Stimulated activated naive CD8-positive, alpha-beta T cell treated with anti-CD3 and anti-CD28 coated beads, Interleukin-15, Interleukin-2, amounts not matched to agents 100 ng/mL and 50 ng/mL, for 24 hours (primary cell): ENCODE results near the gene MYRIP.
"Not testable (repeated sequence)": the region's sequence is repeated elsewhere in the genome, so short reads cannot be mapped to it uniquely, and the experiment has no call there.

Source experiments
- H3K27ac Mint-ChIP-seq: one replicate; pipeline ENCODE4 v1.8.0; 2021; ENCODE audit warnings: mild to moderate bottlenecking, mixed read lengths
- H3K27me3 Mint-ChIP-seq: one replicate; pipeline ENCODE4 v1.8.0; 2021; ENCODE audit warnings: mixed read lengths
- H3K36me3 Mint-ChIP-seq: one replicate; pipeline ENCODE4 v1.8.0; 2021; ENCODE audit warnings: low read depth, mixed read lengths
- H3K4me1 Mint-ChIP-seq: one replicate; pipeline ENCODE4 v1.8.0; 2021; ENCODE audit warnings: low read depth, mixed read lengths
- H3K4me3 Mint-ChIP-seq: one replicate; pipeline ENCODE4 v1.8.0; 2021; ENCODE audit warnings: mild to moderate bottlenecking, mixed read lengths
- H3K9me3 Mint-ChIP-seq: one replicate; pipeline ENCODE4 v1.8.0; 2021; ENCODE audit warnings: mixed read lengths

MYRIP gene

GRCh38 chr3:40104441-40104840 lies 295.0 kb downstream of the MYRIP start:
- H3K4me1 Mint-ChIP-seq: no peaks in the 10 kb centered on the region
- H3K9me3 Mint-ChIP-seq: no peaks in the 10 kb centered on the region
- H3K27ac Mint-ChIP-seq: no peak overlapping the region

GRCh38 chr3:40108643-40109042 lies 299.2 kb downstream of the MYRIP start:
- Mint-ChIP-seq H3K36me3 (no peaks in the 10 kb centered on the region), H3K4me3 (no peak overlapping the region), H3K4me1 (no peaks in the 10 kb centered on the region), H3K27me3 (peaks cover 6% of the 10 kb centered on the region), H3K9me3 (no peaks in the 10 kb centered on the region), H3K27ac (no peak overlapping the region)

More at GRCh38 chr3:40104441-40104840, 295.0 kb downstream of the MYRIP start:
- Mint-ChIP-seq H3K4me3 (no peak overlapping the region), H3K36me3 (no peaks in the 10 kb centered on the region), H3K27me3 (peaks cover 6% of the 10 kb centered on the region)

GRCh38 chr3:40109641-40110490 lies 300.5 kb downstream of the MYRIP start:
- Mint-ChIP-seq H3K4me1 (no peaks in the 10 kb centered on the region), H3K36me3 (no peaks in the 10 kb centered on the region), H3K4me3 (no peak overlapping the region), H3K9me3 (no peaks in the 10 kb centered on the region), H3K27me3 (peaks cover 6% of the 10 kb centered on the region), H3K27ac (no peak overlapping the region)

GRCh38 chr3:40116478-40117177 lies 307.2 kb downstream of the MYRIP start:
- H3K27ac Mint-ChIP-seq: no peak overlapping the region
- peaks cover 4% of the 10 kb centered on the region for H3K27me3 Mint-ChIP-seq
- H3K9me3 Mint-ChIP-seq: no peaks in the 10 kb centered on the region
- H3K4me1 Mint-ChIP-seq: no peaks in the 10 kb centered on the region
- no peak overlapping the region for H3K4me3 Mint-ChIP-seq
- no peaks in the 10 kb centered on the region for H3K36me3 Mint-ChIP-seq

GRCh38 chr3:40118091-40118490 lies 308.7 kb downstream of the MYRIP start:
- Mint-ChIP-seq H3K27me3 (peaks cover 4% of the 10 kb centered on the region), H3K4me1 (no peaks in the 10 kb centered on the region), H3K4me3 (no peak overlapping the region), H3K36me3 (no peaks in the 10 kb centered on the region), H3K27ac (no peak overlapping the region), H3K9me3 (no peaks in the 10 kb centered on the region)

- no peaks in the 10 kb centered on the region for H3K9me3 Mint-ChIP-seq
- H3K36me3 Mint-ChIP-seq: no peaks in the 10 kb centered on the region
- H3K27me3 Mint-ChIP-seq: peaks cover 4% of the 10 kb centered on the region
- H3K27ac Mint-ChIP-seq: no peak overlapping the region
- H3K4me3 Mint-ChIP-seq: no peak overlapping the region
- H3K4me1 Mint-ChIP-seq: no peaks in the 10 kb centered on the region
Observed at GRCh38 chr3:40120067-40120692, 310.8 kb downstream of the MYRIP start.

- Mint-ChIP-seq H3K27ac (no peak overlapping the region), H3K9me3 (no peaks in the 10 kb centered on the region), H3K27me3 (peaks cover 6% of the 10 kb centered on the region), H3K36me3 (no peaks in the 10 kb centered on the region), H3K4me3 (no peak overlapping the region), H3K4me1 (no peaks in the 10 kb centered on the region)
Observed at GRCh38 chr3:40120806-40121205, 311.4 kb downstream of the MYRIP start.

- H3K4me1 Mint-ChIP-seq: no peaks in the 10 kb centered on the region
- no peak overlapping the region for H3K4me3 Mint-ChIP-seq
- H3K9me3 Mint-ChIP-seq: no peaks in the 10 kb centered on the region
- no peak overlapping the region for H3K27ac Mint-ChIP-seq
- peaks cover 3% of the 10 kb centered on the region for H3K27me3 Mint-ChIP-seq
- H3K36me3 Mint-ChIP-seq: no peaks in the 10 kb centered on the region
Observed at GRCh38 chr3:40124918-40125317, 315.5 kb downstream of the MYRIP start.

- H3K36me3 Mint-ChIP-seq: no peaks in the 10 kb centered on the region
- no peaks in the 10 kb centered on the region for H3K4me1 Mint-ChIP-seq
- H3K9me3 Mint-ChIP-seq: peaks cover 3% of the 10 kb centered on the region
- H3K27ac Mint-ChIP-seq: no peak overlapping the region
- no peak overlapping the region for H3K4me3 Mint-ChIP-seq
- peaks cover 3% of the 10 kb centered on the region for H3K27me3 Mint-ChIP-seq
Observed at GRCh38 chr3:40128166-40128565, 318.8 kb downstream of the MYRIP start.

- peaks cover 3% of the 10 kb centered on the region for H3K27me3 Mint-ChIP-seq
- H3K27ac Mint-ChIP-seq: no peak overlapping the region
- peaks cover 8% of the 10 kb centered on the region for H3K9me3 Mint-ChIP-seq
- no peaks in the 10 kb centered on the region for H3K4me1 Mint-ChIP-seq
- no peak overlapping the region for H3K4me3 Mint-ChIP-seq
- H3K36me3 Mint-ChIP-seq: no peaks in the 10 kb centered on the region
Observed at GRCh38 chr3:40129510-40129909, 320.1 kb downstream of the MYRIP start.

- H3K27ac Mint-ChIP-seq: no peak overlapping the region
- no peak overlapping the region for H3K4me3 Mint-ChIP-seq
- no peaks in the 10 kb centered on the region for H3K36me3 Mint-ChIP-seq
- peaks cover 10% of the 10 kb centered on the region for H3K9me3 Mint-ChIP-seq
- no peaks in the 10 kb centered on the region for H3K4me1 Mint-ChIP-seq
- peaks cover 3% of the 10 kb centered on the region for H3K27me3 Mint-ChIP-seq
Observed at GRCh38 chr3:40129981-40130380, 320.6 kb downstream of the MYRIP start.

GRCh38 chr3:40130721-40131120 lies 321.3 kb downstream of the MYRIP start:
- H3K36me3 Mint-ChIP-seq: no peaks in the 10 kb centered on the region
- no peak overlapping the region for H3K27ac Mint-ChIP-seq
- H3K9me3 Mint-ChIP-seq: peaks cover 14% of the 10 kb centered on the region
- H3K4me3 Mint-ChIP-seq: no peak overlapping the region
- no peaks in the 10 kb centered on the region for H3K4me1 Mint-ChIP-seq
- H3K27me3 Mint-ChIP-seq: peaks cover under 1% of the 10 kb centered on the region

GRCh38 chr3:40133886-40134575 lies 324.6 kb downstream of the MYRIP start:
- H3K27me3 Mint-ChIP-seq, H3K4me1 Mint-ChIP-seq, H3K36me3 Mint-ChIP-seq, H3K27ac Mint-ChIP-seq, H3K4me3 Mint-ChIP-seq: not testable (repeated sequence)
- peaks cover 14% of the 10 kb centered on the region for H3K9me3 Mint-ChIP-seq

GRCh38 chr3:40137591-40138295 lies 328.3 kb downstream of the MYRIP start:
- Mint-ChIP-seq H3K4me1 (no peaks in the 10 kb centered on the region), H3K27me3 (peaks cover 3% of the 10 kb centered on the region), H3K4me3 (no peak overlapping the region), H3K9me3 (peaks cover 23% of the 10 kb centered on the region), H3K36me3 (no peaks in the 10 kb centered on the region), H3K27ac (no peak overlapping the region)
